ENCODE data around the gene GPR78.

DNA sequence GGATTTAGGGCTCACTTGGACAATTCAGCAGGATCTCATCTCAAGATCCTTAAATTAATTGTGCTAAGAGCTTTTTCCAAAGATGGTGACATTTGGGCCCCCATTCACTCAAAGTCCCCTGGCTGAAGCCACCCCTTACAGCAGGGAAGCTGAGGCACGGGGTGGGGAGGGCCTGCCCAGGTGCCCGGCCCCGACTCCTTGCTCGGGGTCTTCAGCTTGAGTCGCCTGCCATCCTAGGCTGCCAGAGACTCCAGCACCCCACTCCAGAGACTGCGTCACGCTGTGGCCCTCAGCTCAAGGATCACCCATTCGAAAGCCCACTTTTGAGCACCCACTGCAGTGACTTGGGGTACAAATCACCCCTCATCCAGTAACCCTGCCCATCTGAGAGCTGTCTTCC is 39.2 kb upstream of the GPR78 start:
- no peak for TF ChIP-seq CTCF (IDR thresholded peaks at IDR 0.05; ENCODE audit: insufficient read depth, low read depth, low read length)
- TF ChIP-seq EZH2 (IDR thresholded peaks at IDR 0.05; ENCODE audit: insufficient read depth, low read length): no peak
